HTERT RPE-1 (cell line): Measurements from ENCODE around the gene CEND1.

Experiments used
- in situ Hi-C: fragments of 300-500 bp; cut with MboI; formaldehyde crosslinking; loops from 4 replicates; pipeline ENCODE4 v1.14.3; 2020; ENCODE audit warnings: low sequenced_read_pairs

The CEND1 gene

GRCh38 chr11:789943-790342, at the start of gene CEND1:
Gene CEND1 (minus strand): TSS chr11:790090. CDS start chr11:788576, 1,514 bp downstream.
- in situ Hi-C loops, result no loop called here

- in situ Hi-C loops, result no loop called here
Measured at GRCh38 chr11:839280-839623, 49.4 kb upstream of the CEND1 start.

- in situ Hi-C loops, result no loop called here
Measured at GRCh38 chr11:838441-839279, 48.8 kb upstream of the CEND1 start.

- in situ Hi-C loops, result no loop called here
Measured at GRCh38 chr11:837990-838307, 48.1 kb upstream of the CEND1 start.

GRCh38 chr11:837189-837989, 47.5 kb upstream of the CEND1 start:
- in situ Hi-C loops, result no loop called here

- in situ Hi-C loops, result no loop called here
Measured at GRCh38 chr11:836700-837099, 46.8 kb upstream of the CEND1 start.

GRCh38 chr11:836274-836673, 46.4 kb upstream of the CEND1 start:
- in situ Hi-C loops, result no loop called here

- in situ Hi-C loops, result no loop called here
Measured at GRCh38 chr11:834371-835316, 44.8 kb upstream of the CEND1 start.

GRCh38 chr11:833849-834311, 44.0 kb upstream of the CEND1 start:
- in situ Hi-C loops, result no loop called here

GRCh38 chr11:833114-833791, 43.4 kb upstream of the CEND1 start:
- in situ Hi-C loops, result no loop called here

GRCh38 chr11:832529-833113, 42.7 kb upstream of the CEND1 start, which contains the start of gene CD151:
Gene CD151 (plus strand): TSS chr11:832952. CDS start chr11:836070, 3,118 bp downstream.
- in situ Hi-C loops, result no loop called here

GRCh38 chr11:831961-832528, 42.2 kb upstream of the CEND1 start:
- in situ Hi-C loops, result no loop called here

GRCh38 chr11:831118-831864, 41.4 kb upstream of the CEND1 start:
- in situ Hi-C loops, result no loop called here

GRCh38 chr11:830295-831117, 40.6 kb upstream of the CEND1 start:
- in situ Hi-C loops, result no loop called here

- in situ Hi-C loops, result no loop called here
Measured at GRCh38 chr11:829847-830294, 40.0 kb upstream of the CEND1 start.

- in situ Hi-C loops, result no loop called here
Measured at GRCh38 chr11:829176-829846, 39.4 kb upstream of the CEND1 start.

GRCh38 chr11:828506-829175, 38.8 kb upstream of the CEND1 start:
- in situ Hi-C loops, result no loop called here
